Heart left ventricle (tissue), 16 donors: ENCODE measurements around the gene IFI30. TPM values are rescaled to one million over a fixed set of nuclear protein-coding genes. Genes with fewer than 3 reads are reported as not detected.

Experiments
- ATAC-seq, 4 donors: fragments of 200-7000 bp; cut with Tn5 transposase; one replicate each; pipeline ENCODE4 v1.9.1; 2020 to 2022; ENCODE audit warnings: moderate library complexity in 4 of 4, mild to moderate bottlenecking in 3 of 4, moderate number of reproducible peaks in 1 of 4
- DNase-seq, 5 donors: peaks; one replicate each; pipeline ENCODE4 v3.0.0-alpha.2; 2020
- H3K27ac ChIP-seq, 12 donors: fragments of 200-600 bp; sonication (generic) in 4 of 12; one replicate each; pipeline versions ENCODE4 v1.5.0 to v1.8.0; 2016 to 2022; ENCODE audit warnings: mild to moderate bottlenecking in 2 of 12
- H3K27me3 ChIP-seq, 9 donors: fragments of 200-600 bp; sonication (generic) in 2 of 9; one replicate each; pipeline versions ENCODE4 v1.5.1 to v1.8.0; 2016 to 2022; ENCODE audit warnings: mild to moderate bottlenecking in 3 of 9
- H3K36me3 ChIP-seq, 9 donors: fragments of 200-600 bp; sonication (generic) in 2 of 9; one replicate each; pipeline versions ENCODE4 v1.5.0 to v1.8.0; 2018 to 2022; ENCODE audit warnings: mild to moderate bottlenecking in 2 of 9
- H3K4me1 ChIP-seq, 12 donors: fragments of 200-600 bp; sonication (generic) in 4 of 12; one replicate each; pipeline versions ENCODE4 v1.5.0 to v1.8.0; 2016 to 2022; ENCODE audit warnings: mild to moderate bottlenecking in 3 of 12
- H3K4me3 ChIP-seq, 12 donors: fragments of 200-600 bp; sonication (generic) in 4 of 12; one replicate each; pipeline versions ENCODE4 v1.5.0 to v1.8.0; 2017 to 2022; ENCODE audit warnings: mild to moderate bottlenecking in 9 of 12, moderate library complexity in 4 of 12
- H3K9me3 ChIP-seq, 12 donors: fragments of 200-600 bp; sonication (generic) in 4 of 12; one replicate each; pipeline versions ENCODE4 v1.5.0 to v1.8.0; 2016 to 2022; ENCODE audit warnings: mild to moderate bottlenecking in 1 of 12
- POLR2A ChIP-seq, 2 donors: fragments of 450-650 bp; IDR thresholded peaks; one replicate each; pipeline ENCODE4 v1.6.1; 2017; ENCODE audit warnings: antibody characterized with exemption in 2 of 2, mild to moderate bottlenecking in 2 of 2, moderate library complexity in 2 of 2
- WGBS, 4 donors: extraction: QIAGEN DNeasy Blood & Tissue Kit in 2 of 4; methylation state at CpG; one replicate each; pipeline versions ENCODE4 v1.1.5 to v1.1.7; 2013 to 2018; 5-methylcytosine and 5-hydroxymethylcytosine counted together
- intact Hi-C, 10 donors: fragments of 100-400 bp; cut with DNase I; formaldehyde crosslinking; loops; one replicate each; pipeline versions ENCODE4 v1.11.1 to v1.14.2; 2022
- polyA plus RNA-seq, 2 donors: library from polyadenylated mRNA; stranded (reverse); fragments of 200-250 nt; gene quantifications; one replicate each; pipeline ENCODE4 v1.2.3, GENCODE V29; 2013
- total RNA-seq, 9 donors: library from RNA; depleted of rRNA in 2 of 9; stranded (reverse); fragments of >200 nt in 2 of 9; fragmentation: NEBNext Ultra II Directional in 3 of 9; extraction: Animal tissue kit (Norgen Biotek cat#: 25700) in 3 of 9; gene quantifications; one replicate each; pipeline versions ENCODE4 v1.1.0 to v1.2.4, GENCODE V29; 2016 to 2023
- TF ChIP-seq, protein P1 (sequence below), 12 donors: fragments of 200-600 bp; sonication (generic) in 4 of 12; IDR thresholded peaks; one replicate each; pipeline versions ENCODE4 v1.5.0 to v1.8.0; 2018 to 2022; ENCODE audit warnings: antibody characterized with exemption in 12 of 12, mild to moderate bottlenecking in 5 of 12
- donor health status: ischemic (EF 13 %, LVEDD 7.1; RV severe dilation, severe dysfunction).
- donor health status: healthy with polysubstance abuse.
- donor health status: DM: no; HTN: yes; CAD: no.
- donor health status: DM: no; HTN: no; CAD: no.
- donor health status: ischemic (EF 25% LVEDD 6.9; RV normal size, moderate dysfunction).
- donor health status: ischemic (EF 25% LVEDD 5.7; RV mildly dilated, moderate dysfunction).
- donor health status: healthy.
- donor health status: DM: yes; HTN: yes; CAD: no.
- donor health status: ischemic (EF 35%, LVEDD 5.7; RV mildly dilated, moderate dysfunction).
- donor health status: nonischemic (EF 11% LVEDD 7.7; RV severe dilation, severe dysfunction).
- donor health status: DM: yes; HTN: yes; CAD: no.
- donor health status: PGD.
- donor health status: ischemic (EF 29% LVEDD 5.4; RV normal size, mild dysfunction).
- donor health status: nonischemic (EF 23%, LVEDD 6.1; RV moderate dilation, normal function).

IFI30 gene
- total and polyA plus RNA-seq, 11 donors, result 8.9 to 455 (median 15.2) TPM

DNA sequence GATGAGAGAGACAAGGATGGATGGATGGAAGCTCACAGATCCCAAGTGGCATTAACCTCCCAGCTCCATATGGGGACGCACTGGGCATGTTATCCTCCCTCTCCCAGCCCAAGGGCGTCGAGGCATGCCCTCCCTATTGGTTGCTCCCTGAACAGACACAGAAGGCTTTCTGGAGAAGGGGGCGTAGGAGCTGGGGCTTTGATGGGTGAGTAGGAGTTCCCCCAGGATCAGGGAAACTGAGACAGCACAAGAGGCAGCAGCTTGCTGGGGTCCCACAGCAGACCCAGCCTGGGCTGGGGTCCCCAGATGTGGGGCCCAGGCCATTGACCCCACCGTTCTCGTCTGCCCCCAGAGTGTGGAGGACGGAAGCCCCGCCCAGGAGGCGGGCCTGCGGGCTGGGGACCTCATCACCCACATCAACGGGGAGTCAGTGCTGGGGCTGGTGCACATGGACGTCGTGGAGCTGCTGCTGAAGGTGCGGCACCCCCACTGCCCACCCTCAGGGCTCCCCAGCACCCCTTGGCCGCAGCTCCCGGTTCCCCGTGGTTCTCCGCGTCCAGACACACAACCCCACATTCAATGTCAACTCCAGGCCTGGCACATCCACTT lies 28.1 kb upstream of the IFI30 start:
- Histone ChIP-seq H3K9me3 (no peaks in the 10 kb centered on the region), H3K4me1 (no peaks in the 10 kb centered on the region), H3K27ac (no peak overlapping the region), H3K27me3 (no peaks in the 10 kb centered on the region), H3K4me3 (no peak overlapping the region), H3K36me3 (peaks cover 0 to 77% (median 46%) of the 10 kb centered on the region in 9 donors)
- ATAC-seq, result no peak
- TF ChIP-seq, protein P1, sequence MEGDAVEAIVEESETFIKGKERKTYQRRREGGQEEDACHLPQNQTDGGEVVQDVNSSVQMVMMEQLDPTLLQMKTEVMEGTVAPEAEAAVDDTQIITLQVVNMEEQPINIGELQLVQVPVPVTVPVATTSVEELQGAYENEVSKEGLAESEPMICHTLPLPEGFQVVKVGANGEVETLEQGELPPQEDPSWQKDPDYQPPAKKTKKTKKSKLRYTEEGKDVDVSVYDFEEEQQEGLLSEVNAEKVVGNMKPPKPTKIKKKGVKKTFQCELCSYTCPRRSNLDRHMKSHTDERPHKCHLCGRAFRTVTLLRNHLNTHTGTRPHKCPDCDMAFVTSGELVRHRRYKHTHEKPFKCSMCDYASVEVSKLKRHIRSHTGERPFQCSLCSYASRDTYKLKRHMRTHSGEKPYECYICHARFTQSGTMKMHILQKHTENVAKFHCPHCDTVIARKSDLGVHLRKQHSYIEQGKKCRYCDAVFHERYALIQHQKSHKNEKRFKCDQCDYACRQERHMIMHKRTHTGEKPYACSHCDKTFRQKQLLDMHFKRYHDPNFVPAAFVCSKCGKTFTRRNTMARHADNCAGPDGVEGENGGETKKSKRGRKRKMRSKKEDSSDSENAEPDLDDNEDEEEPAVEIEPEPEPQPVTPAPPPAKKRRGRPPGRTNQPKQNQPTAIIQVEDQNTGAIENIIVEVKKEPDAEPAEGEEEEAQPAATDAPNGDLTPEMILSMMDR (IDR thresholded peaks at IDR 0.05), result no peak
- DNase-seq, result no peak
- 96 to 99% (median 97%) methylated on average over 10 to 19 of the region's 19 CpGs for WGBS, 4 donors
- intact Hi-C loops, result no loop called here

DNA sequence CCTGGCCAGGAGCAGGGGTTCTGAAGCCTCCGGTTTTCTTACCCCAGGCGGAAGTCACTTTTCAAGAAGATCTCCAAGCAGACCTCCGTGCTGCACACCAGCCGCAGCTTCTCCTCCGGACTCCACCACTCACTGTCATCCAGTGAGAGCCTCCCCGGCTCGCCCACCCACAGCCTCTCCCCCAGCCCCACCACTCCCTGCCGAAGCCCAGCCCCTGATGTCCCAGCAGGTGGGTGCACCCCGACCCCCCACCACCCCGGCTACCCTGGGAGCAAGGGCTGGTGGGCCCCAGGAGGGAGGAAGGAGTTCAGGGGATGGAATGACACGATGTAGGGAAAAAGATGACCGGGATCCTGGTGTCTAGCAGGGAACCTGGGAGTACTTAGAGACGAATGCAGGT lies 26.2 kb upstream of the IFI30 start:
- 88 to 94% (median 93%) methylated on average over 12 to 13 of the region's 13 CpGs for WGBS, 4 donors
- TF ChIP-seq POLR2A (IDR thresholded peaks at IDR 0.05), result no peak
- TF ChIP-seq, protein P1 (IDR thresholded peaks at IDR 0.05), result no peak
- ATAC-seq, result no peak

DNA sequence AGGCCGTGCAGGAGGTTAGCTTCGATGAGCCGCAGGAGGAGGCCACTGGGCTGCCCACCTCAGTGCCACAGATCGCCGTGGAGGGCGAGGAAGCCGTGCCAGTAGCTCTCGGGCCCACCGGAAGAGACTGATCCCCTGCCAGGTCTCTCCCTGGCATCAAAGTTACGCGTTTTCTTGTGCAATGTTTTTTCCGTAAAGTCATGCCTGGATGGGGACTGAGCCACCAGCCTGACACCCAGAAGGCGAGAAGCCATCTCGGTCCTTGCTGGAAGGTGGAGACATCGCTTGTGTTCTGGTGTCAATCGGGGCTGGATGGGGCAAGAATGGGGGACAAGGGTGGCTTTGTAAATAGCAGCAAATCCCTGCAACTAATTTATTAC lies 24.0 kb upstream of the IFI30 start:
- no peak for TF ChIP-seq POLR2A (IDR thresholded peaks at IDR 0.05)
- TF ChIP-seq, protein P1 (IDR thresholded peaks at IDR 0.05), result no peak
- Histone ChIP-seq H3K4me3 (no peak overlapping the region), H3K36me3 (peaks cover 0 to 36% (median 18%) of the 10 kb centered on the region in 9 donors), H3K4me1 (peaks cover 4 to 23% (median 12%) of the 10 kb centered on the region in 12 donors), H3K27ac (no peak overlapping the region), H3K9me3 (no peaks in the 10 kb centered on the region), H3K27me3 (no peaks in the 10 kb centered on the region)
- WGBS, 4 donors, result 79 to 92% (median 90%) methylated on average over 6 to 16 of the region's 16 CpGs
- ATAC-seq, result no peak
- no peak for DNase-seq
- intact Hi-C loops, result no loop called here

More for the DNA sequence above, 26.2 kb upstream of the IFI30 start:
- Histone ChIP-seq H3K4me1 (peaks cover 0 to 11% (median 3%) of the 10 kb centered on the region in 12 donors), H3K9me3 (no peaks in the 10 kb centered on the region), H3K27me3 (no peaks in the 10 kb centered on the region), H3K4me3 (no peak overlapping the region), H3K36me3 (peaks cover 0 to 57% (median 35%) of the 10 kb centered on the region in 9 donors), H3K27ac (no peak overlapping the region)
- intact Hi-C loops, result no loop called here
- no peak for DNase-seq

DNA sequence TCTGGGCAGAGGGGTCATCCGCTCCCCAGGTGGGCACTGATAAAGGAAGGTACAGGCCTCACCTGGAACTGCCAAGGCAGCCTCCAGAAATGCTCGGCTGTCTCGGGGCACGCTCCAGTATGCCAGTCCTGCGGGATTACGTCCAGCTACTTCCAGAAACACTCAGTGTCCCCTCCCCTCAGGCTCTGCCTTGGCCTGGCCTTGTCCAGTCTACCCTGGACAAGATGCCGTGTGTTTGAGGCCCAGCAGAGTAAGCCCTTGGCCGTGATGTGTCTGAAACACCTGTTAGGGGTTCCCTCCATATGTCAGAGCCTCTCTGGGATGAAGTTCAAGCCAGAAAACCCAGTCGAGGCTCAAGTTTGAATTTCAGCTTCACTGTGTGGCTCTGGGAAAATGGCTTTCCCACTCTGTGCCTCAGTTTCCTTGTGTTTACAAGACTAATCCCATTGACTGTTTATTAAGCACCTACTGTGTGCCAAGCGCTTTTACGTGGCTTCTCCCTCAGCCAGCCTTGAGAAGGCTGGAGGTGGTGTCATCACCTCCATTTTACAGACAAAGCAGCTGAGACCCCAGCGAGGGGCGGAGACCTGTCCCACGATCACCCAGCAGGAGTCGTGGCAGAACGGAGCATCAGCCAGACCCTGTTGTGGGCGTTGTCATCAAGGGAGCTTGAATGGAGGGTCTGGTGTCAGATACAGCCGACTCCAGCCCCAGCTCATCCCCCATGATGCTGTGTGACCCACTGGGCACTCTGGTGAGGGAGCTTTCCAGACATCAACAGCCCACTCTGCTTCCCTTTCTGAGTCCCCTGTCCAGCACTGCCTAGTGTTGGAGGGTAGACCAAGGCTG lies 22.6 kb upstream of the IFI30 start:
- no peak overlapping the region for H3K27ac ChIP-seq
- ATAC-seq, result no peak
- H3K27me3 ChIP-seq, result no peaks in the 10 kb centered on the region
- no peaks in the 10 kb centered on the region for H3K9me3 ChIP-seq
- no peak for DNase-seq
- peaks cover 0 to 26% (median 7%) of the 10 kb centered on the region in 9 donors for H3K36me3 ChIP-seq
- peaks cover 4 to 33% (median 14%) of the 10 kb centered on the region in 12 donors for H3K4me1 ChIP-seq
- WGBS, 4 donors, result 85 to 96% (median 90%) methylated on average over 15 to 18 of the region's 18 CpGs
- no peak overlapping the region for H3K4me3 ChIP-seq
- no peak for TF ChIP-seq POLR2A (IDR thresholded peaks at IDR 0.05)
- TF ChIP-seq, protein P1 (IDR thresholded peaks at IDR 0.05), result no peak
- intact Hi-C loops, result loop anchor here in 7 of 10 donors (5.0 to 10.0 kb wide), 3 partner anchors 34 to 146 kb away; partner anchors contain the start of gene ARRDC2 (in 1 of the 7)
